Adipocyte (in vitro differentiated cells): ENCODE data around the gene APLP1.

ENCODE experiments used
- DNase-seq: peaks from one replicate; pipeline ENCODE4 v3.0.0-alpha.2; 2015; ENCODE audit warnings: low read depth
- H3K27me3 ChIP-seq: replicated peaks from 2 replicates; pipeline ENCODE4 v1.7.0; 2013; ENCODE audit warnings: mild to moderate bottlenecking, low read length, moderate library complexity; ENCODE audit not compliant: control insufficient read depth, insufficient read depth
- H3K36me3 ChIP-seq: 2 replicates; pipeline ENCODE4 v1.7.0; 2013; ENCODE audit warnings: low read length, mild to moderate bottlenecking, moderate library complexity; ENCODE audit not compliant: control insufficient read depth, insufficient read depth, severe bottlenecking
- H3K4me1 ChIP-seq: 2 replicates; pipeline ENCODE4 v1.7.0; 2013; ENCODE audit warnings: mild to moderate bottlenecking, low read length, moderate library complexity; ENCODE audit not compliant: control insufficient read depth, insufficient read depth
- H3K4me3 ChIP-seq: 2 replicates; pipeline ENCODE4 v1.7.0; 2013; ENCODE audit warnings: mild to moderate bottlenecking, low read length, moderate library complexity
- H3K9ac ChIP-seq: 2 replicates; pipeline ENCODE4 v1.7.0; 2013; ENCODE audit warnings: mild to moderate bottlenecking, low read length, moderate library complexity
- H3K9me3 ChIP-seq: 2 replicates; pipeline ENCODE4 v1.7.0; 2013; ENCODE audit warnings: mild to moderate bottlenecking, low read length, moderate library complexity; ENCODE audit not compliant: control insufficient read depth

APLP1 gene

DNA sequence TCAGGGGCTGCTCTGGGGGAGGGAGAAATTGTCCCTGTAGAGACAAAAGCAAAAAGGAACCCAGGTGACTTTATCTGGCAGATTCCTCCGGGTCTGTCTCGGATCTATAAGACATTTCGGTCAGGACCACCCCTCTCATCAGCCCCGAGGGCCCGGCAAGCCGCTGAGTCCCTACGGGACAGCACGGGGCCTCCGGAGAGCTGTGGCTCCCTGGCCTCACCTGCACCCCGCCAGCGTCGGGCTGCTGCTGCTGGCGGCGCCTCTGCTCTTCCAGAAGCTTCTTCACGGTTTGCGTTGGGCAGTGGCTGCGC, 30.1 kb downstream of the APLP1 start:
- Histone ChIP-seq H3K4me1 (peaks cover 31% of the 10 kb centered on the region), H3K4me3 (peak overlapping the region; percentile 93), H3K9me3 (no peaks in the 10 kb centered on the region), H3K9ac (peak overlapping the region; percentile 92), H3K27me3 (no peaks in the 10 kb centered on the region), H3K36me3 (peaks cover 30% of the 10 kb centered on the region)
- DNase-seq = no peak

- Histone ChIP-seq H3K9me3 (no peaks in the 10 kb centered on the region), H3K4me3 (peak overlapping the region; percentile 93), H3K9ac (peak overlapping the region; percentile 92), H3K4me1 (peaks cover 33% of the 10 kb centered on the region), H3K36me3 (peaks cover 24% of the 10 kb centered on the region), H3K27me3 (no peaks in the 10 kb centered on the region)
- DNase-seq = peak; percentile 92
Measured at GRCh38 chr19:35899547-35900214, 31.3 kb downstream of the APLP1 start.

- Histone ChIP-seq H3K36me3 (peaks cover 12% of the 10 kb centered on the region), H3K27me3 (no peaks in the 10 kb centered on the region), H3K4me3 (peak overlapping the region; percentile 93), H3K9ac (peak overlapping the region; percentile 92), H3K4me1 (peaks cover 34% of the 10 kb centered on the region), H3K9me3 (no peaks in the 10 kb centered on the region)
- peak; percentile 84 for DNase-seq
Measured at GRCh38 chr19:35901055-35901644, 32.8 kb downstream of the APLP1 start.

DNA sequence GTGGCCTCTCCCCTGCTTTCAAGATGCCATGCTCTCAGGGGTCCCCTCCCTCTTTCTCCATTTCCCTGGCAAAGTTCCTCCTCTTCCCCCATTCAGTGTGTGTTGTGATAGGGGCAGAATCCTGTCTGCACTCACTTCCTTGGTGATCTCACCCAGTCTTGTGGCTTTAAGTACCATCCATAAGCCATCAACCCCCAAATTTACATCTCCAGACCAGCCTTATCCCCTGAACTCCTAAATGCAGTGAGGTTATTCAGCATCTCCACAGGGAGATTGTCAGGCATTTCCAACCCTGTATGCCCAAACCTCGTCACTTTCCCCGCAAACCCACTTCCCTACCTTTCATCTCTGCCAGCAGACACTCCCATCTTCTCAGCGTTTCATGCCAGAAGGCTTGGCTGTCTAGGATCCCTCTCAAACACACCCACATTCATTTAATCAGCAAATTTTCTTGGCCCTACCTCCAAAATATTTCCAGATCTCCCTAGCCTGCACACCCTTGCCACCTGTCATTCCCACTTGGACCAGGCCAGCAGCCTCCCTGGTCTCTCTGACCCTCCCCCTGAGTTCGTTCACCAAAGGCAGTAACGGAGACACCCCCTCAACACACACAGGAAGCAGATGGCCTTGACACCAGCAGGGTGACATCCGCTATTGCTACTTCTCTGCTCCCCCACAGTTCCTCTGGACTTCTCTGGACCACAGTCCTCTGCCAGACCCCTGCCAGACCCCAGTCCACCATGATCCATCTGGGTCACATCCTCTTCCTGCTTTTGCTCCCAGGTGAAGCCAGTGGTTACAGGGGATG, 33.7 kb downstream of the APLP1 start, which contains the start of gene HCST:
HCST (plus strand) TSS at position 676 of the 808 bp plus-strand sequence; CDS start at position 741, 65 bp downstream.
- H3K9me3 ChIP-seq = no peaks in the 10 kb centered on the region
- H3K9ac ChIP-seq = peak within 1 kb of the TSS; percentile 92
- peak; percentile 20 for DNase-seq
- H3K4me1 ChIP-seq = peaks cover 41% of the 10 kb centered on the region
- H3K4me3 ChIP-seq = peak within 1 kb of the TSS; percentile 93
- H3K27me3 ChIP-seq = no peaks in the 10 kb centered on the region
- peaks cover 4% of the 10 kb centered on the region for H3K36me3 ChIP-seq

DNA sequence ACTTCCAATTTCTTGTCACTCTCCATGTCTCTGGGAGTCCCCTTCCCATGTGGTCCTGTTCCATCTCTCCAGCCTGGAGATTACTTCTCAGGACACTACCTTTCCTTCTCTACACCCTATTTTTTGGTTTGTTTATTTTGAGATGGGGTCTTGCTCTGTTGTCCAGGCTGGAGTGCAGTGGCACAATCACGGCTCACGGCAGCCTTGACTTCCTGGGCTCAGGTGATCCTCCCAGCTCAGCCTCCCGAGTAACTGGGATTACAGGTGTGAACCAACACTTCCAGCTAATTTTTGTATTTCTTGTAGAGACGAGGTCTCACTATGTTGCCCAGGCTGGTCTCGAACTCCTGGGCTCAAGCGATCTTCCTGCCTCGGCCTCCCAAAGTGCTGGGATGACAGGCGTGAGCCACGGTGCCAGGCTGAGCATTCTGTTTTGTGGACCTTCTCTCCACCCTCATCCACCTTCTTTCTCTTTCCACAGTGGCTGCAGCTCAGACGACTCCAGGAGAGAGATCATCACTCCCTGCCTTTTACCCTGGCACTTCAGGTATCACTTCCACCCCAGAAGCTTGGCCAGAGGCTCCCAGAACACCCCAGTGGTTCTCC, 34.6 kb downstream of the APLP1 start:
- peak overlapping the region; percentile 54 for H3K4me3 ChIP-seq
- no peaks in the 10 kb centered on the region for H3K36me3 ChIP-seq
- no peaks in the 10 kb centered on the region for H3K27me3 ChIP-seq
- H3K4me1 ChIP-seq = peaks cover 42% of the 10 kb centered on the region
- no peaks in the 10 kb centered on the region for H3K9me3 ChIP-seq
- peak overlapping the region; percentile 61 for H3K9ac ChIP-seq
- DNase-seq = no peak

DNA sequence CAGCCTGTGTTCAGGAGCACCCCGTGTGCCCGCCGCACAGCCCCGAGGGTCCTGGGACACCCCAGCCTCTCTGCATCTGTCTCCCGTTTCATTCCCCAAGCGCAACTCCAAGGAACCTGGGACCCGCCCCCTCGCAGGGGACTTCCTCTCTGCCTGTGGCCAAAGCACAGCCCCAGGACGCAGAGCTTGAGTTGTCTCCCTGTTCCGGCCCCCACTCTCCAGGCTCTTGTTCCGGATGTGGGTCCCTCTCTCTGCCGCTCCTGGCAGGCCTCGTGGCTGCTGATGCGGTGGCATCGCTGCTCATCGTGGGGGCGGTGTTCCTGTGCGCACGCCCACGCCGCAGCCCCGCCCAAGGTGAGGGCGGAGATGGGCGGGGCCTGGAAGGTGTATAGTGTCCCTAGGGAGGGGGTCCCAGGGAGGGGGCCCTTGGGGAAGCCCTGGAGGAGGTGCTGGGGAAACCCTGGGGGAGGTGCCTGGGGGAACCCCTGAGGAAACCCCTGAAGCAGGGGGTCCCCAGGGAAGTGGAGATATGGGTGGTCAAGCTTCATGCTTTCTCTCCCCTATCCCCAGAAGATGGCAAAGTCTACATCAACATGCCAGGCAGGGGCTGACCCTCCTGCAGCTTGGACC, 35.3 kb downstream of the APLP1 start:
- H3K9me3 ChIP-seq = no peaks in the 10 kb centered on the region
- no peaks in the 10 kb centered on the region for H3K36me3 ChIP-seq
- no peaks in the 10 kb centered on the region for H3K27me3 ChIP-seq
- peak; percentile 70 for DNase-seq
- H3K4me3 ChIP-seq = peak overlapping the region; percentile 54
- peak overlapping the region; percentile 61 for H3K9ac ChIP-seq
- H3K4me1 ChIP-seq = peaks cover 35% of the 10 kb centered on the region

GRCh38 chr19:35904311-35905068, 36.1 kb downstream of the APLP1 start:
- no peak for DNase-seq
- H3K4me3 ChIP-seq = no peak overlapping the region
- H3K27me3 ChIP-seq = no peaks in the 10 kb centered on the region
- H3K9me3 ChIP-seq = no peaks in the 10 kb centered on the region
- H3K9ac ChIP-seq = no peak overlapping the region
- H3K36me3 ChIP-seq = no peaks in the 10 kb centered on the region
- peaks cover 35% of the 10 kb centered on the region for H3K4me1 ChIP-seq

GRCh38 chr19:35905178-35905727, 36.9 kb downstream of the APLP1 start:
- DNase-seq = peak; percentile 40
- no peak overlapping the region for H3K4me3 ChIP-seq
- H3K9ac ChIP-seq = no peak overlapping the region
- H3K9me3 ChIP-seq = no peaks in the 10 kb centered on the region
- H3K4me1 ChIP-seq = peaks cover 35% of the 10 kb centered on the region
- no peaks in the 10 kb centered on the region for H3K36me3 ChIP-seq
- H3K27me3 ChIP-seq = no peaks in the 10 kb centered on the region

- Histone ChIP-seq H3K9ac (no peak overlapping the region), H3K4me3 (no peak overlapping the region), H3K4me1 (peaks cover 18% of the 10 kb centered on the region), H3K36me3 (no peaks in the 10 kb centered on the region), H3K27me3 (no peaks in the 10 kb centered on the region), H3K9me3 (no peaks in the 10 kb centered on the region)
- no peak for DNase-seq
Measured at GRCh38 chr19:35907377-35907745, 39.0 kb downstream of the APLP1 start.

GRCh38 chr19:35908010-35908441, 39.7 kb downstream of the APLP1 start, which contains the start of gene TYROBP:
Gene TYROBP, minus strand, starts transcription at chr19:35908295. Its CDS starts 67 bp downstream, at chr19:35908228.
- H3K4me1 ChIP-seq = peaks cover 15% of the 10 kb centered on the region
- no peaks in the 10 kb centered on the region for H3K36me3 ChIP-seq
- peak within 1 kb of the TSS; percentile 25 for H3K9ac ChIP-seq
- no peaks in the 10 kb centered on the region for H3K27me3 ChIP-seq
- no peak within 1 kb of the TSS for H3K4me3 ChIP-seq
- DNase-seq = no peak
- H3K9me3 ChIP-seq = no peaks in the 10 kb centered on the region
